HepG2 (cell line): ENCODE results near the gene CHD2. TPM values are rescaled to one million over a fixed set of nuclear protein-coding genes. Genes with fewer than 3 reads are reported as not detected.
A peak's percentile ranks its signal among the peaks of the same experiment; 100 is the strongest.

Experiments
- ATAC-seq: fragments of 200-7000 bp; cut with Tn5 transposase; 3 replicates; pipeline ENCODE4 v1.9.1; 2020; ENCODE audit warnings: mild to moderate bottlenecking, moderate library complexity
- BruUV-seq: library from RNA; stranded (reverse); fragments of 400-500 nt; replicated peaks from 2 replicates; lab custom pipeline; 2021; lab: Mats Ljungman, UMichigan
- CTCF ChIA-PET: fragments of 300-600 bp; formaldehyde crosslinking; extraction: SDS; loops from one replicate; lab custom pipeline; 2021; ENCODE audit warnings: low total read pairs, inconsistent platforms, low intra/inter-chr PET ratio; lab: Yijun Ruan, JAX
- POLR2A ChIA-PET: fragments of 350-600 bp; sonication (Branson Sonifier 250); formaldehyde crosslinking; loops from one replicate; lab custom pipeline; 2020; ENCODE audit warnings: antibody characterized with exemption, inconsistent platforms; lab: Yijun Ruan, JAX
- DNase-seq: peaks from one replicate; pipeline ENCODE4 v3.0.0-alpha.2; 2015; ENCODE audit warnings: low spot score
- FAIRE-seq: peaks from 3 replicates; lab custom pipeline; 2011; peaks lifted over from hg19 to GRCh38; lab: Jason Lieb, UNC
- H2AFZ ChIP-seq: one replicate; pipeline ENCODE4 v1.6.1; 2011; ENCODE audit warnings: low read length, inconsistent platforms
- H3K27ac ChIP-seq: fragments of 300-600 bp; 3 replicates; pipeline ENCODE4 v1.8.0; 2011; ENCODE audit warnings: mixed run types, mild to moderate bottlenecking, mixed read lengths, low read length, inconsistent platforms; ENCODE audit not compliant: insufficient read depth; ENCODE audit errors: extremely low read length
- H3K27me3 ChIP-seq, 2 experiments: fragments of 200-600 bp in 1 of 2; 2 replicates in 1 of 2; 3 replicates in 1 of 2; pipeline versions ENCODE4 v1.6.0 to v1.8.0; 2011; ENCODE audit warnings: low read length in 2 of 2, mild to moderate bottlenecking in 2 of 2, moderate library complexity in 2 of 2, inconsistent platforms in 1 of 2; ENCODE audit not compliant: insufficient read depth in 2 of 2, control insufficient read depth in 1 of 2
- H3K36me3 ChIP-seq, 2 experiments: fragments of 200-600 bp in 1 of 2; replicated peaks in 1 of 2; 2 replicates in 1 of 2; 3 replicates in 1 of 2; pipeline versions ENCODE4 v1.5.1 to v1.8.0; 2011; ENCODE audit warnings: low read length in 2 of 2, inconsistent platforms in 1 of 2; ENCODE audit not compliant: insufficient read depth in 2 of 2, control insufficient read depth in 1 of 2
- H3K4me1 ChIP-seq: 2 replicates; pipeline ENCODE4 v1.5.1; 2012; ENCODE audit warnings: low read length, inconsistent platforms; ENCODE audit not compliant: insufficient read depth
- H3K4me2 ChIP-seq: 2 replicates; pipeline ENCODE4 v1.6.0; 2011; ENCODE audit warnings: low read depth, low read length, inconsistent platforms
- H3K4me3 ChIP-seq, 3 experiments: fragments of 200-600 bp in 1 of 3; sonication (generic), shearing (Covaris generic) in 1 of 3; replicated peaks in 1 of 3; 2 replicates each; pipeline ENCODE4 v1.5.1; 2011 to 2016; ENCODE audit warnings: low read length in 3 of 3, inconsistent platforms in 2 of 3, low read depth in 2 of 3, mild to moderate bottlenecking in 2 of 3, control low read depth in 1 of 3, mixed read lengths in 1 of 3; ENCODE audit not compliant: insufficient read depth in 1 of 3
- H3K79me2 ChIP-seq: one replicate; pipeline ENCODE4 v1.6.1; 2011; ENCODE audit warnings: low read length, inconsistent platforms; ENCODE audit not compliant: insufficient read depth
- H3K9ac ChIP-seq: 2 replicates; pipeline ENCODE4 v1.6.0; 2011; ENCODE audit warnings: mild to moderate bottlenecking, low read depth, low read length, inconsistent platforms; ENCODE audit not compliant: insufficient read depth
- H3K9me3 ChIP-seq: 2 replicates; pipeline ENCODE4 v1.5.1; 2012; ENCODE audit warnings: mild to moderate bottlenecking, low read length
- H4K20me1 ChIP-seq: 2 replicates; pipeline ENCODE4 v1.6.0; 2011; ENCODE audit warnings: inconsistent platforms, mild to moderate bottlenecking, low read length, moderate library complexity; ENCODE audit not compliant: insufficient read depth
- ATF7 ChIP-seq, 2 experiments: fragments of 450-650 bp in 1 of 2; sonication (generic) in 1 of 2; formaldehyde crosslinking in 1 of 2; IDR thresholded peaks; 2 replicates each; pipeline versions ENCODE4 v1.4.0 to v1.6.1; 2016 to 2020; ENCODE audit warnings: antibody characterized with exemption in 1 of 2, mild to moderate bottlenecking in 1 of 2, missing genetic modification reagents in 1 of 2
- CHD4 ChIP-seq: fragments of 200-600 bp; sonication (generic); IDR thresholded peaks from 2 replicates; pipeline ENCODE4 v1.7.0; 2017; ENCODE audit warnings: mild to moderate bottlenecking, low read length, borderline replicate concordance
- DNMT1 ChIP-seq: sonication (generic); formaldehyde crosslinking; IDR thresholded peaks from 2 replicates; pipeline ENCODE4 v1.5.1; 2020; ENCODE audit warnings: mild to moderate bottlenecking, missing genetic modification reagents
- KDM5A ChIP-seq: fragments of 200-600 bp; sonication (generic); IDR thresholded peaks from 2 replicates; pipeline ENCODE4 v1.7.0; 2018; ENCODE audit warnings: antibody characterized with exemption, mild to moderate bottlenecking, low read length, borderline replicate concordance
- NFIB ChIP-seq: sonication (generic); formaldehyde crosslinking; IDR thresholded peaks from 2 replicates; pipeline ENCODE4 v1.9.0; 2021; ENCODE audit warnings: missing genetic modification reagents, mild to moderate bottlenecking, borderline replicate concordance
- SOX13 ChIP-seq, 3 experiments: fragments of 450-650 bp in 1 of 3; sonication (generic) in 1 of 3; formaldehyde crosslinking in 1 of 3; IDR thresholded peaks in 2 of 3; conservative IDR thresholded peaks in 1 of 3; 2 replicates each; pipeline versions ENCODE4 v1.5.0 to v1.6.1; 2016 to 2020; ENCODE audit warnings: antibody characterized with exemption in 1 of 3, mild to moderate bottlenecking in 1 of 3, missing compliant biosample characterization in 1 of 3, missing genetic modification reagents in 1 of 3, moderate library complexity in 1 of 3
- ZNF484 ChIP-seq: sonication (generic); formaldehyde crosslinking; IDR thresholded peaks from 2 replicates; pipeline ENCODE4 v1.5.1; 2020; ENCODE audit warnings: mild to moderate bottlenecking, low read depth, missing genetic modification reagents, borderline replicate concordance
- ZNF605 ChIP-seq: sonication (generic); formaldehyde crosslinking; IDR thresholded peaks from 2 replicates; pipeline ENCODE4 v1.8.0; 2022; ENCODE audit warnings: mild to moderate bottlenecking, missing genetic modification reagents
- WGBS: methylation state at CpG from one replicate; pipeline ENCODE4 v1.1.6; 2017; ENCODE audit warnings: low lambda C conversion rate; 5-methylcytosine and 5-hydroxymethylcytosine counted together
- in situ Hi-C: cut with HindIII; loops from 2 replicates; pipeline ENCODE4 v1.10.0; 2017; ENCODE audit warnings: low pct_unique_long_range_greater_than_20kb; ENCODE audit not compliant: extremely low pct_ligation_motif_present
- intact Hi-C: fragments of 100-400 bp; cut with micrococcal nuclease; formaldehyde crosslinking; loops from one replicate; pipeline ENCODE4 v1.10.0; 2022; ENCODE audit not compliant: unreplicated experiment
- polyA plus RNA-seq, 8 experiments: library from polyadenylated mRNA; depleted of rRNA in 3 of 8; stranded (reverse) in 7 of 8; unstranded in 1 of 8; fragments of >200 nt; fragmentation: Illumina TruSeq in 4 of 8; extraction: Trizol in 4 of 8; gene quantifications; 2 replicates each; pipeline versions ENCODE4 v1.2.1 to v1.2.3, GENCODE V29; 2011 to 2016; ENCODE audit warnings: low read depth in 4 of 8, missing spikeins in 1 of 8, mixed read lengths in 1 of 8; ENCODE audit not compliant: insufficient read depth in 1 of 8
- total RNA-seq, 5 experiments: library from RNA; depleted of rRNA; stranded (reverse); fragments of >200 nt; fragmentation: Illumina TruSeq; extraction: Trizol; gene quantifications; 2 replicates each; pipeline ENCODE4 v1.2.3, GENCODE V29; 2016; ENCODE audit warnings: low read depth in 1 of 5
- TF ChIP-seq, protein P1 (sequence below): sonication (generic); formaldehyde crosslinking; IDR thresholded peaks from 2 replicates; pipeline ENCODE4 v1.8.1; 2023; ENCODE audit warnings: mild to moderate bottlenecking, missing genetic modification reagents
- TF ChIP-seq, protein P2 (sequence below): sonication (generic); formaldehyde crosslinking; IDR thresholded peaks from 2 replicates; pipeline ENCODE4 v1.8.0; 2022; ENCODE audit warnings: mild to moderate bottlenecking, missing genetic modification reagents, moderate library complexity

CHD2 gene
- total and polyA plus RNA-seq, 2 of the 13 experiments (the other 11 are each of a cell fraction or from before 2014, with no cell fraction given) = 54.0 to 54.1 TPM

DNA sequence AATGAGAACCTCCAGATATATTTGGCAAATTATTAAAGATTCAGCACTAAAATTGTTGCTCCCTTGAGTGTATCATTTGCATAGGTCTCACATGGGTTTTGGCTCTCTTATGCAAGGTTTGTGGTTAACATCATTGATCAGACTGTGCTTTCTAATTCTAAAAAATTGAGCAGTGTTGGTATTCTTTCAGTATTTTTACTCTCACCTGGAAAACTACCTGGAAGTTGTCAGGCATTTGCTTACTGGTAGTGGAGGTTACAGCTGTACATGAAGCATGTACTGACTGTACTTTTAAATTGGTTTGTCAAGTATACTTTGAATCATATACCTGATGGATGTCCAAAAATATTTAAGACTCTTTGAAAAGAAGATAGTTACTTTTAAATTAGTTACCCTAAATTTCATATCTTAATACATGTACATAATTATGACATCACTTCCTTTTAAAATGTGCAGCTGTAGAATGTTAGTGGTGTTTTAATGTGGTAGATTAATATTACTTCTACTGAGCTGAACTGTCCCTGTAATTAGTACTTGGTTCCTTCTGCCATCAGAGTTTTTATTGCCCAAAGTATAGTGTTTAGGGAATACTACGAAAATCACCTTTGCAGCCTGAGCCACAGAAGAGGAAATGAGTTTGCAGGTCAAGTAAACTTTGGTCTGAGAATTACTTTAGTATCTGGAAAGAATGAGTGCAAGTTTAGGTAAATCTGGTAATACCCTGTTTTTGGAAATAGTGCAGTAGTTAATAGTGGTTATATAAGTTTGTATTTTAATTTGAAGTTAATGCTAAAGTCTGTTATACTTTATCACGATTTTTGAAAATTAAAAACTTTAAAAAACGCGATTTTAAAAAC lies 2.8 kb downstream of the CHD2 start (continued):
- TF ChIP-seq DNMT1 (CRISPR knock-in tag) = no peak
- TF ChIP-seq ZNF484 (CRISPR knock-in tag) = no peak
- no peak for TF ChIP-seq CHD4
- TF ChIP-seq, protein P1, sequence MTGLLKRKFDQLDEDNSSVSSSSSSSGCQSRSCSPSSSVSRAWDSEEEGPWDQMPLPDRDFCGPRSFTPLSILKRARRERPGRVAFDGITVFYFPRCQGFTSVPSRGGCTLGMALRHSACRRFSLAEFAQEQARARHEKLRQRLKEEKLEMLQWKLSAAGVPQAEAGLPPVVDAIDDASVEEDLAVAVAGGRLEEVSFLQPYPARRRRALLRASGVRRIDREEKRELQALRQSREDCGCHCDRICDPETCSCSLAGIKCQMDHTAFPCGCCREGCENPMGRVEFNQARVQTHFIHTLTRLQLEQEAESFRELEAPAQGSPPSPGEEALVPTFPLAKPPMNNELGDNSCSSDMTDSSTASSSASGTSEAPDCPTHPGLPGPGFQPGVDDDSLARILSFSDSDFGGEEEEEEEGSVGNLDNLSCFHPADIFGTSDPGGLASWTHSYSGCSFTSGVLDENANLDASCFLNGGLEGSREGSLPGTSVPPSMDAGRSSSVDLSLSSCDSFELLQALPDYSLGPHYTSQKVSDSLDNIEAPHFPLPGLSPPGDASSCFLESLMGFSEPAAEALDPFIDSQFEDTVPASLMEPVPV (CRISPR knock-in tag) = no peak
- TF ChIP-seq NFIB (CRISPR knock-in tag) = no peak

DNA sequence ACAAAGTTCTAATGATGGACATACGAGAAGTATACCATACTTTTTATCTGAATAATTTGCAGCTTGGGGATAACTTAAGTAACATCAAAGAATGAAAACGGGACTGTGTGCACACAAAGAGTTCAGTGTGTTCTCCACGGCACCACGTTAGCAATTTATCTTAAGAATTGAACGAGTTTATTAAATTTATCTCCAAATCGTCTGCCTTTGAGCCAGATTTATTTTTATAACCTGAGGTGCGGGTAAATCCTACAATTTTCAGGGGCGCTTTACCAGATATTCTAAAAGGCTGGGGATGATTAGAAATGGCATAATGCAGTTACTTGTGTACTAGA lies 3.5 kb downstream of the CHD2 start:
- CTCF ChIA-PET = no interaction called here
- H3K9me3 ChIP-seq = no peaks in the 10 kb centered on the region
- no peak for ATAC-seq
- POLR2A ChIA-PET = interaction anchor here (1.0 to 10.5 kb wide), 13 partner anchors 9 to 108 kb away, joined by 3 to 185 read pairs (median 6); no protein-coding TSS in a partner anchor
- no peak for FAIRE-seq
- peaks cover 1 to 8% of the 10 kb centered on the region in 2 experiments; a peak in 2 of 5 replicates for H3K36me3 ChIP-seq
- intact Hi-C loops (no loop called here), in situ Hi-C loops (no loop called here)
- TSS peak; percentile 98 for BruUV-seq
- peak overlapping the region; percentile 99 for H3K9ac ChIP-seq
- no peak overlapping the region for H2AFZ ChIP-seq
- peaks cover 95% of the 10 kb centered on the region for H3K79me2 ChIP-seq
- H4K20me1 ChIP-seq = peaks cover 64% of the 10 kb centered on the region
- peak overlapping the region; percentile 88 to 89 (median 88) for H3K4me3 ChIP-seq
- WGBS = 2% methylated on average over 8 of the region's 8 CpGs
- no peaks in the 10 kb centered on the region; a peak in 1 of 5 replicates for H3K27me3 ChIP-seq
- no peak for TF ChIP-seq SOX13 (IDR thresholded peaks at IDR 0.05)
- TF ChIP-seq SOX13 (CRISPR knock-in tag; conservative IDR thresholded peaks at IDR 0.05 in 1 of 2, IDR thresholded peaks at IDR 0.05 in 1 of 2) = 0 out of 4 replicates have a peak, but pooled peaks of 1 of the 2 experiments have one; percentile 75
- no peak for TF ChIP-seq ZNF605 (CRISPR knock-in tag)
- TF ChIP-seq, protein P2, sequence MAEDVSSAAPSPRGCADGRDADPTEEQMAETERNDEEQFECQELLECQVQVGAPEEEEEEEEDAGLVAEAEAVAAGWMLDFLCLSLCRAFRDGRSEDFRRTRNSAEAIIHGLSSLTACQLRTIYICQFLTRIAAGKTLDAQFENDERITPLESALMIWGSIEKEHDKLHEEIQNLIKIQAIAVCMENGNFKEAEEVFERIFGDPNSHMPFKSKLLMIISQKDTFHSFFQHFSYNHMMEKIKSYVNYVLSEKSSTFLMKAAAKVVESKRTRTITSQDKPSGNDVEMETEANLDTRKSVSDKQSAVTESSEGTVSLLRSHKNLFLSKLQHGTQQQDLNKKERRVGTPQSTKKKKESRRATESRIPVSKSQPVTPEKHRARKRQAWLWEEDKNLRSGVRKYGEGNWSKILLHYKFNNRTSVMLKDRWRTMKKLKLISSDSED = no peak
- 0 out of 2 replicates have a peak, but pooled peaks have one; percentile 38 for TF ChIP-seq KDM5A
- TF ChIP-seq ATF7 (IDR thresholded peaks at IDR 0.05) = no peak
- no peak for TF ChIP-seq ATF7 (CRISPR knock-in tag; IDR thresholded peaks at IDR 0.05)
- TF ChIP-seq, all 625 proteins: peak for 2
- Histone ChIP-seq H3K27ac (peak overlapping the region; percentile 100), H3K4me2 (peak overlapping the region; percentile 95), H3K4me1 (peaks cover 47% of the 10 kb centered on the region)
- DNase-seq = no peak
